ENCODE data around the gene FBXW12.
A peak's percentile ranks its signal among the peaks of the same experiment; 100 is the strongest.

The FBXW12 gene

DNA sequence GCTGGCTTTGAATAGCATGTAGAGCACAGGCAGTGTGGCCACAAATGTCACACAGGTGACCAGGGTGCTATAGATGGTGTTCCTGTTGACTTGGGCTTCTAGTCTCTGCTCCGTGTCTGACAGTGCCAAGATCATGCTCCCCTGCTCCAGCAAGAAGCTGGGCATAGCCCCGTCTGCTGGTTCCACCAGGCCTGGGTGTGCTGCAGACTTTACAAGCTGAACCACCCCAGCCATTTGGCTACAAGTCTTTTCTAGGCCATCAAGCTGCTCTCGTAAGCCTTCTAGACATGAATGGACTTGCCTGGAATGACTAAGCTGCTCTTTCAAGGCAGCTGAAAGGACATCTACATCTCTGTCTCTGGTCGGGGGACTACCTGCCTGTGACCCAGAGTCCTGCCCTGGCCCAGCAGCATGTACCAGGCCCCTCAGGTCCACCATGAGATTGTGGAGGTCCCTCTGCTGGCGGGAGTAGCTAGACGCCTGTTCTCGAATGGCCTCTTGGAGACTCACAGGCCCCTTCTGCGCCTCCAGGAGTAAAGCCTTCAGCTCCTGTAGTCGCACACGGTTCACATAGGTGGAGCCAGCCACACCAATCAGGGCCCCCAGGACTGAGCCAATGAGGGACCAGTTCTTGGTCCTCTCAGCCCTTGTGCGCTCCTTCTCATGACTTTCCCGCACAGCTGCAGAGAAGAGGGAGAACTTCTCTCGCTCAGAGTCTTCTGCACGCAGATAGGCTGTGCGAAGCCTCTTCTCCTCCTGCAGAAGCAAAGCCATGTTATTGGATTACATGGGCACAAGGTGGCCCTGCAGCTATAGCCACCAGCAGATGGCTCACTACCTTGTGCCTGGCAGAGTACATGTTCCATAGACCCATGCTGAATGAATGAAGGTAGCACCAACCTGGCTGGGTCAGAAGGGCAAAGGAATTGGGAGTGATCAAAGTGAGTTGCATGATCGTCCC, 60.7 kb downstream of the FBXW12 start:
- H4K12ac ChIP-seq (ENCODE audit: low read depth, low read length): no peak overlapping the region
- H3K4ac ChIP-seq (ENCODE audit: low read depth, low read length): no peak overlapping the region
- DNase-seq: peak; percentile 21 to 54
- H3K79me1 ChIP-seq (ENCODE audit: low read length): peaks cover 16% of the 10 kb centered on the region
- peak overlapping the region; percentile 18 for H3K14ac ChIP-seq (ENCODE audit: low read length)
- peak overlapping the region; percentile 61 for H3K27ac ChIP-seq (ENCODE audit: low read depth, low read length)
- H3K4me2 ChIP-seq (ENCODE audit: low read length): no peak overlapping the region
- no peak overlapping the region for H3K4me3 ChIP-seq (ENCODE audit: low read depth, low read length)
- H3K27me3 ChIP-seq (ENCODE audit: insufficient read depth, low read length): no peaks in the 10 kb centered on the region
- no peak overlapping the region for H3K9ac ChIP-seq (ENCODE audit: low read length)
- no peak overlapping the region for H3K23ac ChIP-seq (ENCODE audit: low read length)
- H2BK12ac ChIP-seq (ENCODE audit: low read length): no peak overlapping the region
- no peak overlapping the region for H2AK5ac ChIP-seq (ENCODE audit: low read length)
- WGBS (ENCODE audit: extremely low coverage, insufficient coverage, insufficient read length): no CpG with 5 or more reads among the region's 16 CpGs
- H3K79me2 ChIP-seq (ENCODE audit: control insufficient read depth, insufficient read depth, low read length, poor library complexity): peaks cover 15% of the 10 kb centered on the region
- peak overlapping the region; percentile 71 for H4K91ac ChIP-seq (ENCODE audit: low read depth, low read length)
- no peak overlapping the region for H2AFZ ChIP-seq (ENCODE audit: insufficient read depth, low read length, poor library complexity)
- H3K36me3 ChIP-seq (ENCODE audit: control insufficient read depth in 1 of 2, insufficient read depth in 2 of 2, low read length in 2 of 2): peaks cover 14 to 19% of the 10 kb centered on the region in 2 experiments
- H3K9me3 ChIP-seq (ENCODE audit: insufficient read depth, low read depth, low read length): no peaks in the 10 kb centered on the region
- H3K4me1 ChIP-seq (ENCODE audit: control insufficient read depth in 1 of 2, insufficient read depth in 2 of 2, low read length in 2 of 2): peaks cover 39 to 44% of the 10 kb centered on the region in 2 experiments
- H3K18ac ChIP-seq (ENCODE audit: low read length): no peak overlapping the region
- H4K8ac ChIP-seq (ENCODE audit: low read depth, low read length): peak overlapping the region; percentile 14
- peak overlapping the region; percentile 44 for H2BK5ac ChIP-seq (ENCODE audit: low read depth, low read length, poor library complexity)
- peak overlapping the region; percentile 21 for H2BK120ac ChIP-seq (ENCODE audit: insufficient read depth, low read length, poor library complexity)

DNA sequence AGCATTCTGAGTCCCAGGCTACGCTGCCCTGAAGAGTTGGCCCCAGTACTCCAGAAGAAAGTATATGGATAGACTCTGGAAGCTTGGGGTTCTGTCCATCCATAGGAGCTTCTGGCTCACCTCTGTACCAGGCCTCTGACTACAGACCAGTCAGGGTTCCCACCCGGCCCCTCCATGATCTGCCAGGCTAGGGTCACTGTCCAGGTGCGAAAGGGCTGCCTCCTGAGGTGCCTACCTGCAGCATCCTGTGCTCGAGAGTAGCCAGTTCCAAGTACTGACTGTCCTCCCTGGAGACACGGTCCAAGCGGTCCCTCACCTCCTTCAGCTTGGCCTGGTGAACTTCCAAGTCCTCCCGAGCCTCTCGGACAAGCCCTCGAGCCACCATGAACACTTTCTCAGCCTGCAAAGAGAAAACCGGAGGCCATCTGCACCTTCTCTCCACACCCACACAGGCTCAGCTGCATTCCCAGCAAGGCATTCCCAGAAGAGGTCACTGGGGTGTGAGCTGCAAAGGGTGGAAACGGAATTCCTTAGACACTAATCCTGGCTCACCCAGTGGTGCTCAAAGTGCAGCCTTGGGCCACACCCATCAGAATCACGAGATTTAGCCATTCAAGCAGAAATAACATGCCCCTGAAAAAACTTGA, 61.6 kb downstream of the FBXW12 start:
- H2BK12ac ChIP-seq (ENCODE audit: low read length): no peak overlapping the region
- no peak overlapping the region for H2AK5ac ChIP-seq (ENCODE audit: low read length)
- WGBS (ENCODE audit: extremely low coverage, insufficient coverage, insufficient read length): no CpG with 5 or more reads among the region's 12 CpGs

DNA sequence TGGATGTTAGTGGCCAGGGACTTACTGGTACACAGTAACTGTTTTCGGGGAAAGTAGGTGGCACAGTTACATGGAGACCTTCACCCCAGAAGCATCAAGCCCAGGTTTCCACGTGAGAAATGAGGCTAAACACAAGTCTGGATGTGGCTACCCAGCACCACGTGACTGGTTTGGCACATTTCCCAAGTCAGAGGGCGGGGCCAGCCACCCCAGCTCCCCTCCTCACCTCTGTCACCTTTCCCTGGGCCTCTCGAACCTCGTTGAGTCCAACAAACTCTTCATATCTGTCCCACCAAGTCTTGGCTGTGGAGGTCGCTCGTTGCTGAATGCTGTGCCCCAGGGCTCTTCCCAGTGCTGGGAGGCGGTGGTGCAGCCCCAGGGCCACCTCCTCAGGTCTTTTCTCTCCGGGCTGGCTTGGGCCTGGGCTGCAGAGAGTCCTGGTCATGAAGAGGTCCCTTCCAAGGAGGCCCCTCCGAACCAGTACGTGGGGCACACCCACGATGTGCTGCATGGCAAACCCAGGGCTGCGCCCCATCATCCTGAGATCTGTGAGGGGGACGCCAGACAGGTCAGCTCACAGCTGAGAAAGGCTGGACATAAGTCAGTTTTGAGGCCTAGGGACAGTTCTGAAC, 62.7 kb downstream of the FBXW12 start:
- Histone ChIP-seq H2BK5ac (ENCODE audit: low read depth, low read length, poor library complexity) (no peak overlapping the region), H2AK5ac (ENCODE audit: low read length) (no peak overlapping the region)

More for the DNA sequence above, 61.6 kb downstream of the FBXW12 start:
- Histone ChIP-seq H3K79me1 (ENCODE audit: low read length) (peaks cover 16% of the 10 kb centered on the region), H2AFZ (ENCODE audit: insufficient read depth, low read length, poor library complexity) (no peak overlapping the region), H3K9ac (ENCODE audit: low read length) (no peak overlapping the region), H3K4ac (ENCODE audit: low read depth, low read length) (no peak overlapping the region), H3K18ac (ENCODE audit: low read length) (peak overlapping the region; percentile 37), H3K27me3 (ENCODE audit: insufficient read depth, low read length) (no peaks in the 10 kb centered on the region), H2BK120ac (ENCODE audit: insufficient read depth, low read length, poor library complexity) (peak overlapping the region; percentile 1), H3K9me3 (ENCODE audit: insufficient read depth, low read depth, low read length) (no peaks in the 10 kb centered on the region), H3K36me3 (ENCODE audit: control insufficient read depth in 1 of 2, insufficient read depth in 2 of 2, low read length in 2 of 2) (peaks cover 14 to 19% of the 10 kb centered on the region in 2 experiments), H3K79me2 (ENCODE audit: control insufficient read depth, insufficient read depth, low read length, poor library complexity) (peaks cover 7% of the 10 kb centered on the region), H3K27ac (ENCODE audit: low read depth, low read length) (peak overlapping the region; percentile 61), H3K4me3 (ENCODE audit: low read depth, low read length) (no peak overlapping the region), H3K4me2 (ENCODE audit: low read length) (no peak overlapping the region), H3K4me1 (ENCODE audit: control insufficient read depth in 1 of 2, insufficient read depth in 2 of 2, low read length in 2 of 2) (peaks cover 31 to 35% of the 10 kb centered on the region in 2 experiments), H3K23ac (ENCODE audit: low read length) (no peak overlapping the region), H4K12ac (ENCODE audit: low read depth, low read length) (no peak overlapping the region), H4K91ac (ENCODE audit: low read depth, low read length) (peak overlapping the region; percentile 71), H2BK5ac (ENCODE audit: low read depth, low read length, poor library complexity) (peak overlapping the region; percentile 5), H4K8ac (ENCODE audit: low read depth, low read length) (no peak overlapping the region), H3K14ac (ENCODE audit: low read length) (peak overlapping the region; percentile 9)
- DNase-seq: peak; percentile 90 to 96

DNA sequence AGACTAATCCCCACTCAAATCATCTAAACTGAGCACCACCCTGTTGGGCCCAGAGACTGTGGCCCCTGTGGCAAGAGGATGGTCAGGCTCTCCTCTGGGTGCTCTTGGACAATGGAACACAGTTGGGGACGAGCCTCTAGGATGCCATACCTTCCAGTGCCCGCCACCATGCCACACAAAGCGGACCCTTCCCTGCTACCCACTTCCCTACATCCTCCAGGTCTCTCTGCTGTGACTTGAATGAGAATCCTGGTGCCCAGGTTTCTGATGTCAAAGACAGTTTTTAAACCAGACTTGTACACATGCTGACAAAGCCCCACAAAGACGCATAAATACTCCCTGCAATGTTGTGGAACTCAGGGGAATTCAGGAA, 63.2 kb downstream of the FBXW12 start:
- no peak for DNase-seq
- Histone ChIP-seq H3K4me2 (ENCODE audit: low read length) (no peak overlapping the region), H3K36me3 (ENCODE audit: control insufficient read depth in 1 of 2, insufficient read depth in 2 of 2, low read length in 2 of 2) (peaks cover 14 to 19% of the 10 kb centered on the region in 2 experiments), H3K79me1 (ENCODE audit: low read length) (peaks cover 9% of the 10 kb centered on the region), H3K79me2 (ENCODE audit: control insufficient read depth, insufficient read depth, low read length, poor library complexity) (peaks cover 1% of the 10 kb centered on the region), H3K4me3 (ENCODE audit: low read depth, low read length) (no peak overlapping the region), H3K9ac (ENCODE audit: low read length) (no peak overlapping the region), H3K27me3 (ENCODE audit: insufficient read depth, low read length) (no peaks in the 10 kb centered on the region), H3K14ac (ENCODE audit: low read length) (no peak overlapping the region), H2AFZ (ENCODE audit: insufficient read depth, low read length, poor library complexity) (no peak overlapping the region), H2BK120ac (ENCODE audit: insufficient read depth, low read length, poor library complexity) (no peak overlapping the region), H2BK12ac (ENCODE audit: low read length) (peak overlapping the region; percentile 45), H3K18ac (ENCODE audit: low read length) (no peak overlapping the region), H3K4ac (ENCODE audit: low read depth, low read length) (no peak overlapping the region), H2BK5ac (ENCODE audit: low read depth, low read length, poor library complexity) (no peak overlapping the region), H4K12ac (ENCODE audit: low read depth, low read length) (no peak overlapping the region), H2AK5ac (ENCODE audit: low read length) (no peak overlapping the region), H4K91ac (ENCODE audit: low read depth, low read length) (peak overlapping the region; percentile 22), H3K4me1 (ENCODE audit: control insufficient read depth in 1 of 2, insufficient read depth in 2 of 2, low read length in 2 of 2) (peaks cover 30 to 33% of the 10 kb centered on the region in 2 experiments), H3K23ac (ENCODE audit: low read length) (no peak overlapping the region), H4K8ac (ENCODE audit: low read depth, low read length) (no peak overlapping the region), H3K27ac (ENCODE audit: low read depth, low read length) (no peak overlapping the region), H3K9me3 (ENCODE audit: insufficient read depth, low read depth, low read length) (no peaks in the 10 kb centered on the region)
- no CpG with 5 or more reads among the region's 4 CpGs for WGBS (ENCODE audit: extremely low coverage, insufficient coverage, insufficient read length)

More for the DNA sequence above, 62.7 kb downstream of the FBXW12 start:
- Histone ChIP-seq H3K4me3 (ENCODE audit: low read depth, low read length) (no peak overlapping the region), H3K27ac (ENCODE audit: low read depth, low read length) (no peak overlapping the region), H3K9ac (ENCODE audit: low read length) (no peak overlapping the region), H3K79me2 (ENCODE audit: control insufficient read depth, insufficient read depth, low read length, poor library complexity) (peaks cover under 1% of the 10 kb centered on the region), H3K18ac (ENCODE audit: low read length) (peak overlapping the region; percentile 27), H3K4ac (ENCODE audit: low read depth, low read length) (no peak overlapping the region), H2AFZ (ENCODE audit: insufficient read depth, low read length, poor library complexity) (no peak overlapping the region), H4K12ac (ENCODE audit: low read depth, low read length) (no peak overlapping the region), H3K4me1 (ENCODE audit: control insufficient read depth in 1 of 2, insufficient read depth in 2 of 2, low read length in 2 of 2) (peaks cover 31 to 35% of the 10 kb centered on the region in 2 experiments), H2BK12ac (ENCODE audit: low read length) (peak overlapping the region; percentile 45), H3K14ac (ENCODE audit: low read length) (no peak overlapping the region), H3K4me2 (ENCODE audit: low read length) (no peak overlapping the region), H3K79me1 (ENCODE audit: low read length) (peaks cover 10% of the 10 kb centered on the region), H2BK120ac (ENCODE audit: insufficient read depth, low read length, poor library complexity) (peak overlapping the region; percentile 35), H3K9me3 (ENCODE audit: insufficient read depth, low read depth, low read length) (no peaks in the 10 kb centered on the region), H4K8ac (ENCODE audit: low read depth, low read length) (no peak overlapping the region), H3K36me3 (ENCODE audit: control insufficient read depth in 1 of 2, insufficient read depth in 2 of 2, low read length in 2 of 2) (peaks cover 14 to 19% of the 10 kb centered on the region in 2 experiments), H3K27me3 (ENCODE audit: insufficient read depth, low read length) (no peaks in the 10 kb centered on the region), H4K91ac (ENCODE audit: low read depth, low read length) (peak overlapping the region; percentile 22), H3K23ac (ENCODE audit: low read length) (no peak overlapping the region)
- no peak for DNase-seq
- no CpG with 5 or more reads among the region's 15 CpGs for WGBS (ENCODE audit: extremely low coverage, insufficient coverage, insufficient read length)
